Muscle of arm (tissue), 12 donors: Measurements from ENCODE around the gene KRI1. TPM values are rescaled to one million over a fixed set of nuclear protein-coding genes. Genes with fewer than 3 reads are reported as not detected.

Source experiments
- DNase-seq: peaks from one replicate; pipeline ENCODE4 v3.0.0-alpha.2; 2013
- polyA plus RNA-seq, 12 donors: library from polyadenylated mRNA; unstranded; fragments of 120-200 nt; gene quantifications; one replicate each; pipeline ENCODE4 v1.2.1, GENCODE V29; 2013; ENCODE audit not compliant: insufficient read length in 12 of 12

KRI1 gene
- polyA plus RNA-seq, 12 donors: 15.9 to 47.3 (median 22.8) TPM; not detected in 1

DNA sequence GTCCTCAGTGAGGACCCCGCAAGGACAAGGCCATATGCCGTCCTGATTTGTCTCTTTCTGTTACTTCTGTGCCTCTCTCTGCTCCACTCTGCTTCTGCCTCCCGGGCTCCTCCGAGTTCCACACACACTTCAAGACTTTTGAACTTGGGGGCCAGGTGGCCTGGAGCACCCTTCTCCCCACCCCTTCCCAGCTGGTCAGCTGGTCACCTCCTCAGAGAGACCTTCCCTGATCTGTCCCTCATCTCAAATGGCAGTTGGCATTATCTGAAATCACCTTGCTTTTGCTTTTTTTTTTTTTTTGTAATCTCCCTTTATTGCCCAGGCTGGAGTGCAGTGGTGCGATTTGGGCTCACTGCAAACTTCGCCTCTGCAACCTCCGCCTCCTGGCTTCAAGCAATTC, 46.4 kb downstream of the KRI1 start:
- no peak for DNase-seq

DNA sequence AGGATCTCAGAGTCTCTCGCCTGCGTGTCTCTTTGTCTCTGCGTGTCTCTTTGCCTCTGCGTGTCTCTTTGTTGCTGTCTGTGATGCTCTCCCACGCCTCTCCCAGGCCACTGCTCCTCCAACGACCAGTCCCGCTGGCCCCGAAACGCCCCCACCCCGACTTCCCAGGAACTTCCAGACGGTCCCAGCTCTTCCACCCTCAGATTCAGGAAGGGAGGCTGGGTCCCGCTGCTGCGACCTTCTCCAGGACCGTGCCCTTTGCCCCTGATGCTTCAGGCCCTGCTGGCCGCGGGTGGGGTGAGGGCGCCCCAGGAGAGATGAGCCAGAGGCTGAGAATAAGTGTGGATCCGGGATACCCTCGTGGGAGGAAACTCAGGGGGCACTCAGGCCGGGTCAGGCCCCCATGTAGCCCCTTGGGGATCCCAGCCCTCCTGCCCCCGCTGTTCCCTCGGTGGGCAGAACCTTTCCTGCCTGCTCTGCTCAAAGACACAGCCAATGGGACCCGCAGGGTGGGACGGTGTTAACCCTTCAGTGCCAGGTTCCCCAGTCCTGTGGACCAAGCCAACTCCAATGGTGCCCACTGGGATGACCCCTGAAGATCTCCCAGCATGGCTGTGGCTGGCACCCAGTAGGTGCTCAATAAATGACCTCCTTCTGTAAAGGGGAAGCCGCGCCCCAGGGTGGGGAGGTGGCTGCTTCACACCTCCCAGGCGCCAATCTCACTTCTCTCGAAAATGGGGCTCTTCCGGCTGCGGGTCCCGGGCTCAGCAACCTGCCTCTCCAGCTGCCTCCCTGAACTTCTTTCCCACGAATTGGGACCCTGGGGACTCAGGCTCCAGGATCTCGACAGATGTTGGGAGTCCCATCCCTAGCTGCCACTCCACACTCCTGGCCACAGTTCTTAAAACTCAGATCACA, 47.1 kb downstream of the KRI1 start:
- DNase-seq: no peak

DNA sequence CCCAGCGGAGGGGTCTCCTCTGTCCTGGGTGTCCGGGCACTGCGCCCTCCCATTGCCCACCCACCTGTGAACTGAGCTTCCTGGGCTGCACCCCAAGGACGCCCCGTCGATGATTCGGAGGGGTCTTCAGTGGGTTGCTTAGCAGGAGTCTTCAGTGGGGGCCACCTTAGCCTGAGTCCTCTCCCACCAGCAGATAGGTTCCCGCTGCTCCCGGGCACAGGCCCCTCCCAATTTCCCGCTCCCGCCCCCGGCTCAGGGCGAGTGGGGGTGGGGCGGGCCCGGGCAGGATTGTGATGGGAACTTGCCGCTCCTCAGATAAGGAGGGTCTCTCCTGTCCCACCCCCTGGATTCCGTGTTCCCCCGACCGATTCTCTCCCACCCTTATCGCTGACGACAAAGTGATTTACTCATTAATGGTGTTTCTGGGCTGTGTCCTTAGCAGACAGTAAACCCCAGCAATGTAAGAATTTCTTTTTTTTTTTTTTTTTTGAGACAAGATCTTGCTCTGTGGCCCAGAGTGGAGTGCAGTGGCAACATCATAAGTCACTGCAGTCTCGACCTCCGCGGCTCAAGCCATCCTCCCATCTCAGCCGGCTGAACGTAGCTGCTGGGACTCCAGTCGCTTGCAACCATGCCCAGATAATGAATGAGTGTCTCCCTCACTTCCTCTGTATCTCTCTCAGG, 47.9 kb downstream of the KRI1 start:
- no peak for DNase-seq

DNA sequence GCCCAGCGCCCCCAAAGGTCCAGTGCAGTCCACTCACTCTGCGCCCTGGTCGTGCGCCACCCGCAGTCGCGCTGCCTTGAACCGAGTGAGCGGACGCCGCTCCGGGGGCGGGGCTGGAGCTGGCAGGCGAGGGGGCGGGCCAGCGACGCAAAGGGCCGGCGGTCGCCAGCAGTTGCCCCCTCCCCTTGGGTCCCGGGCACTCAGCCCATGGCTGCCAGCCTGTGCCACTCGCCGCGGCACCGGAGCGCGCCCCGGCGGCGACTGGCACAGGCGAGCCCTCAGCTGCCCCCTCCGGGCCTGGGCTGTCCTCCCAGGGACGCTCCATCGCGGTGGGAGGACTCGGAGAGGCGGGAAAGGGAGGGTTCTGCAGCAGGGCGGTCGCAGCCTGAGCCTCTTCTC, 48.5 kb downstream of the KRI1 start, which contains the start of gene S1PR5:
Gene S1PR5 (minus strand): TSS at position 87 of the 399 bp plus-strand sequence. CDS start 2,436 bp downstream, outside the sequence.
- DNase-seq: no peak

DNA sequence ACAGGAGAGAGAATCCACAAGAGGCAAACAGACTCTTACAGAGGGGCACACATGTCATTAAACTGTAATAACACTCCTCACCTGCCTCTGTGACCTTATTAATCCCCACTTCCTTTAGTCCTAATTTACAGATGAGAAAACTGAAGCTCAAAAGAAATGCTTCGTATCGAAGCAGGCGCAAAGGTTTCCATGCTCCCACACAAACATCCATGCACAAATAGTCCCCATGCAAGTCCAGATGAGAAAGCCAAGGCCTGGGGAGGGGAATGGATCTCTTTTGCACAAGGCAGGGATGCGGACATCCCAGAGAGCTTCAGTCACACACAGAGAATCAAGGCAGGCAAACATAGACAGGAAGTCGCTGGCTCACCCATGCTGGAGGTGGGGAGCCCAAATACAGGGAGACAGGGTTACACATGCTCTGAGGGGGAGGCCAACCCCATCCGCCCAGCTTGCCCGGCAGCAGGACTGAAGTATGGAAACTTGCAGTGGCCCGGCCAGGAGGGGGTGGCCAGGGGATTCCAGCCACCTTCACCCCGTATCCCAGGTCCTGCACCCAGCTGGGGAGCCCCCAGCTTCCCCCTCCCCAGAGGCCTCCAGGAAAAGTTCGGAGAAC, 49.0 kb downstream of the KRI1 start:
- DNase-seq: no peak

DNA sequence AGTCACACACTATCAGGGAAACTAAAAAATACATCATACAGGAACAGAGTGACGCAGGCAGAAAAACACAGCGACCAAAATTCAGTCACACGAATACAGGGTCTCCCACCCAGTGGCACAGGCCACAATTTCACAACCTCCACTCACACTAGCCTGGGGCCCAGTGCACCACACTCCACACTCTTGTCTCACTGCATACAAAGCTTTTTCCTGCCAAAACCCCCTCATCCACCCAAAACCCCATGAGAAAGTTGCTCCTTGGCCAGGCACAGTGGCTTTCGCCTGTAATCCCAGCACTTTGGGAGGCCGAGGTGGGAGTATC, 49.8 kb downstream of the KRI1 start:
- no peak for DNase-seq

DNA sequence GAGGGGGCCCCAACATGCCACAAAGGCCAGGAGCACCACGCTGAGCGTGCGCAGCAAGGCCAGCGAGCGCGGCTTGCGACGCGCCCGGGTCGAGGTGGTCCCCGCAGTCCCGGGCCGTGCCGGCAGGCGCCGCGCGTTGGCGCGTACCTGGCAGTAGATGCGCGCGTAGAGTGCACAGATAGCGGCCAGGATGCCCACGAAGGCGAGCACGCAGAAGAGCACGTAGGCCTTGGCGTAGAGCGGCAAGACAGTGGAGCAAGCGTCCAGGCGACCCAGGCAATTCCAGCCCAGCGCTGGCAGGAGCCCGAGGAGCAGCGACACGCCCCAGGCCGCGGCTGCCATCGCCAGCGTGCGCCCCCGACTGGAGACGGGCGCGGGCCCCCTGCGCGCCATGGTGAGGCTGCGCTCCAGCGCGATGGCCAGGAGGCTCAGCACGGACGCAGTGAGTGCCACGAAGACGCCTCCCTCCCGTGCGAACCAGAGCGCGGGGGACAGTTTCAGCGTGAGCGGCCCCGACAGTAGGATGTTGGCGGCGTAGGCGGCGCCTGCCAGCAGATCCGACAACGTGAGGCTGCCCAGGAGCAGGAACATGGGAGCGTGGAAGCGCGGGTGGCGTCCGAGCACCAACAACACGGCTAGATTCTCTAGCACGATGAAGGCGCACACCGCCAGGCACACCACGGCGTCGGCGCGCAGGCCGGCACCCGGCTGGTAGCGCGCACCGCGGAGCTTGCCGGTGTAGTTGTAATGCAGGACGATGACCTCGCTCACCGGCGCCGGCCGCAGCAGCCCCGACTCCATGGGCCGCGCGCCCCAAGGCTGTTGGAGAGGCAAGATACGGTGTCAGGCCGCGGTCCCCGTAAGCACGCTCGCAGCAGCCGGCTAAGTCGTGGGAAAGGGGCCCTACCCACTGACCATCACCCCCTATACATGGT, 51.3 kb downstream of the KRI1 start:
- no peak for DNase-seq

DNA sequence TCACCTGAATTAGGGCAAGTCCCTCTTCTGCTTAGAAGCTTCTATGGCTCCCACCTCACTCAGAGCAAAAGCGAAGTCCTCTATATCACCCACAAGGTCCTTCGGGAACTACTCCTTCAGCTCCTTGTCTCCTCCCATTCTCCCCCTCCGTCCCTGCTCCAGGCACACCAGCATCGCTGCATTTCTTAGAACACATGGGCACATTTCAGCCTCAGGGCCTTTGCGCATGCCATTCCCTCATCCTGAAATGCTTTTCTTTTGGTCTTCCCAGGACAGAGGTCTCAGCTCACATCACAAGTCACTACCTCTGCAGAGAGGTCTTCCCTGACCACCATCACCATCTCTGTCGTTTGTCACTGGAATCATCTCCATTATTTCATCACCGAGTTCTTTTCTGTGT, 52.6 kb downstream of the KRI1 start:
- no peak for DNase-seq

DNA sequence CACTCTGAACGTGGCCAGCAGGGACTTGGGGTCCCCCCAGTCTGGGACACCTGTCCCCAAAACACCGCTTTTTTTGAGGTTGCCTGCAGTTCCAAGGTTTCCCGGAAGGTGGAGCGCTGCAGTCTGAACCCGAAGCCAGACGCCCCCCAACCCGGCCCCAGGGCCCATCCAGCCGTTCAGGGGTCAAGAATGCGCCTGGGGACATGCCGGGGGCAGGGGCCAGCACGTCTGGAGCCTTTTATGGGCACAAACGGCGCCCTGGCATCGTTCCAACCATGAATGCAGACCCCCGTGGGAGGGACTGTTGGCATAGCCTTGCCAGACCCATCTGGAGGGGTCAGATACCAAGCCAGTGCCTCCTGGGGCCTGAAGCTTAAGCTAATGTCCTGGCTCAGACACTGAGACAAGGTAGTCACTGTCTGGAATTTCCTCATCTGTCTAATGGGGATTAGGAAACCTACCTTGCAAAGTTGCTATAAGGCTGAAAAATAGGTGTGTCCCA, 55.5 kb downstream of the KRI1 start:
- no peak for DNase-seq

DNA sequence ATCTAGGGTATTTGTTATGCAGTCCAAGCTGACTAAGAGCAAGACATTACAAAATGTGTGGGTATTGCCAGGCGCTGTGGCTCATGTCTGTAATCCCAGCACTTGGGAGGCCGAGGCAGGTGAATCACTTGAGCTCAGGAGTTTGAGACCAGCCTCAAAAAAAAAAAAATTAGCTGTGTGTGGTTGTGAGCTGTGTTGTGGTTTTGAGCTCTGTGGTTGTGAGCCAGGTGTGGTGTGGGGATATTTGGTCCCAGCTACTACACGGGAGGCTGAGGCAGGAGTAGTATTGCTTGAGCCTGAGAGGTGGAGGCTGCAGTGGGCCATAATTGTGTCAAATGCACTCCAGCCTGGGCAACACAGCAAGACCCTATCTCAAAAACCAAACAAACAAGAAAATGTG, 57.1 kb downstream of the KRI1 start:
- DNase-seq: no peak

DNA sequence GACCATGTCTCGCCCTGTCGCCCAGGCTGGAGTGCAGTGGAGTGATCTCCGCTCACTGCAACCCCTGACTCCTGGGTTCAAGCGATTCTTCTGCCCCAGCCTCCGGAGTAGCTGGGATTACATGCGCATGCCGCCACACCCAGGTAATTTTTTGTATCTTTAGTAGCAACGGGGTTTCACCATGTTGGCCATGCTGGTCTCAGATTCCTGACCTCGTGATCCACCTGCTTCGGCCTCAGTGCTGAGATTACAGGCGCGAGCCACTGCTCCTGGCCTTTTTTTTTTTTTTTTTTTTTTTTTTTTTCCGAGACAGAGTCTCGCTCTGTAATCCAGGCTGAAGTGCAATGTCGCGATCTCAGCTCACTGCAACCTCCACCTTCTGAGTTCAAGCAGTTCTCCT, 57.8 kb downstream of the KRI1 start:
- no peak for DNase-seq

DNA sequence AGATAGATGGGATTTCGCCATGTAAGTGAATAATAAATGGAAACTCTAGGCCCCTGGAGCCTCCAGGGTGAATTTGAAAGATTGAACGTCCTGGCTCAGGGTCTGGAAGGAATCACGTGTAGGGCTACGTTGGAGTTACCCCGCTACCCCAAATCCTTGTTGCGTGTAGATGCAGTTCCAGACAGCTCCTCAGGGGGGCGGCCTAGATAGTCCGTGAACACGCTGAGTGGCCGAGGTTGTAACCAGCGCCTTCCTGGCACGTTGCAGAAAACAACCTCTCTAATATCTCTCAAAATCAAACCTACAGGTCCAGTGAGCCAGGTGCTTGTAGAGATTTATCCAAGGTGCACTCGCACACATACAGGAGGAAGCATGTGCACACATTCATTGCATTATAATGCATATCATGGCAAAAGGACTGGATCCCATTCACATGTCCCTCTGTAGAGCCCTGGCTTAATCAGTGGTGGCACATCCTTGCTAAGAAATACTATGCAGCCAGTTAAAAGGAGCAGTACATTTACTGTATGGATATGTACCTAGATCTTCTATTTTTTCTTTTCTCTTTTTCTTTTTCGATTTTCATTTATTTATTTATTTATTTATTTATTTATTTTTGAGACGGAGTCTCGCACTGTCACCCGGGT, 60.1 kb downstream of the KRI1 start:
- peak; percentile 48 for DNase-seq

Other genes with a start within 250 kb of the KRI1 start
- 10 to 100 TPM in 11 of 12 donors, not detected in 1; 10.9 to 34.1 (median 13.6) TPM for gene FDX2, start 250.0 kb downstream of the KRI1 start, polyA plus RNA-seq
- 10 to 100 TPM in 9 of 12 donors, 1 to 10 TPM in 2, not detected in 1; 9.3 to 27.7 (median 12.1) TPM for gene RAVER1, start 232.5 kb downstream of the KRI1 start, polyA plus RNA-seq
- gene ICAM3, start 226.4 kb downstream of the KRI1 start, polyA plus RNA-seq: 10 to 100 TPM in 1 of 12 donors, 1 to 10 TPM in 9, not detected in 2; 4.6 to 10.4 (median 5.3) TPM
- 100 to 1,000 TPM in 1 of 12 donors, 10 to 100 TPM in 10, not detected in 1; 52.4 to 126 (median 61.0) TPM for gene TYK2, start 185.4 kb downstream of the KRI1 start, polyA plus RNA-seq
- gene CDC37, start 162.5 kb downstream of the KRI1 start, polyA plus RNA-seq: 100 to 1,000 TPM in 11 of 12 donors, not detected in 1; 109 to 202 (median 123) TPM
- gene PDE4A, start 145.5 kb downstream of the KRI1 start, polyA plus RNA-seq: 1 to 10 TPM in 11 of 12 donors, not detected in 1; 2.4 to 5.2 (median 3.2) TPM
- 10 to 100 TPM in 11 of 12 donors, not detected in 1; 30.3 to 85.6 (median 66.2) TPM for gene KEAP1, start 62.7 kb downstream of the KRI1 start, polyA plus RNA-seq
- 1 to 10 TPM in 9 of 12 donors, under 1 TPM in 1, not detected in 2; 0.86 to 2.4 (median 1.6) TPM for gene S1PR5, start 48.6 kb downstream of the KRI1 start, polyA plus RNA-seq
- 10 to 100 TPM in 11 of 12 donors, not detected in 1; 16.8 to 57.9 (median 19.9) TPM for gene ATG4D, start 22.1 kb downstream of the KRI1 start, polyA plus RNA-seq
- 10 to 100 TPM in 11 of 12 donors, not detected in 1; 11.8 to 36.1 (median 14.3) TPM for gene CDKN2D, start 3.0 kb upstream of the KRI1 start, polyA plus RNA-seq
- gene AP1M2, start 21.3 kb upstream of the KRI1 start, polyA plus RNA-seq: 1 to 10 TPM in 4 of 12 donors, under 1 TPM in 3, not detected in 5; 0.31 to 6.6 (median 1.2) TPM
- 100 to 1,000 TPM; 112 to 710 (median 142) TPM for gene SLC44A2, start 59.5 kb upstream of the KRI1 start, polyA plus RNA-seq
- 100 to 1,000 TPM; 134 to 868 (median 154) TPM for gene ILF3, start 88.3 kb upstream of the KRI1 start, polyA plus RNA-seq
- 10 to 100 TPM in 11 of 12 donors, not detected in 1; 21.5 to 45.6 (median 28.5) TPM for gene QTRT1, start 135.4 kb upstream of the KRI1 start, polyA plus RNA-seq
- 100 to 1,000 TPM in 1 of 12 donors, 10 to 100 TPM in 10, not detected in 1; 52.4 to 101 (median 74.4) TPM for gene DNM2, start 152.1 kb upstream of the KRI1 start, polyA plus RNA-seq